Fibroblast of mammary gland (primary cell): ENCODE data around the gene KDM2B.
"Not testable (repeated sequence)": the region's sequence is repeated elsewhere in the genome, so short reads cannot be mapped to it uniquely, and the experiment has no call there.

ENCODE experiments used
- DNase-seq: peaks from one replicate; pipeline ENCODE4 v3.0.0-alpha.2; 2010; ENCODE audit warnings: low read depth
- H3K4me3 ChIP-seq: 2 replicates; pipeline ENCODE4 v1.5.1; 2011; ENCODE audit warnings: low read depth, mild to moderate bottlenecking, low read length, moderate library complexity; ENCODE audit not compliant: control insufficient read depth
- CTCF ChIP-seq: conservative IDR thresholded peaks from 2 replicates; pipeline ENCODE4 v1.5.1; 2011; ENCODE audit warnings: low read depth, low read length, inconsistent platforms; ENCODE audit not compliant: control insufficient read depth, insufficient read depth

KDM2B gene

GRCh38 chr12:121499929-121500793, 80.7 kb downstream of the KDM2B start:
- peak; percentile 49 for DNase-seq
- peak; percentile 92 for TF ChIP-seq CTCF
- no peak overlapping the region for H3K4me3 ChIP-seq

- H3K4me3 ChIP-seq, result no peak overlapping the region
- TF ChIP-seq CTCF, result no peak
- no peak for DNase-seq
Measured at GRCh38 chr12:121495746-121496145, 85.1 kb downstream of the KDM2B start.

GRCh38 chr12:121494093-121494787, 86.6 kb downstream of the KDM2B start:
- no peak overlapping the region for H3K4me3 ChIP-seq
- TF ChIP-seq CTCF, result peak; percentile 93
- peak; percentile 45 for DNase-seq

- TF ChIP-seq CTCF, result no peak
- H3K4me3 ChIP-seq, result no peak overlapping the region
- no peak for DNase-seq
Measured at GRCh38 chr12:121490401-121491281, 90.2 kb downstream of the KDM2B start.

- TF ChIP-seq CTCF, result no peak
- DNase-seq, result no peak
Measured at GRCh38 chr12:121489874-121490273, 90.9 kb downstream of the KDM2B start.

GRCh38 chr12:121484967-121485366, 95.9 kb downstream of the KDM2B start:
- no peak for TF ChIP-seq CTCF
- no peak overlapping the region for H3K4me3 ChIP-seq
- no peak for DNase-seq

More at GRCh38 chr12:121489874-121490273, 90.9 kb downstream of the KDM2B start:
- H3K4me3 ChIP-seq, result no peak overlapping the region

GRCh38 chr12:121484564-121484963, 96.3 kb downstream of the KDM2B start:
- H3K4me3 ChIP-seq, DNase-seq: not testable (repeated sequence)
